CD4-positive, alpha-beta T cell treated with Interleukin-17A for 1 hour (primary cell): ENCODE results near the gene MDH2.
"Not testable (repeated sequence)": the region's sequence is repeated elsewhere in the genome, so short reads cannot be mapped to it uniquely, and the experiment has no call there.

ENCODE experiments used
- DNase-seq: peaks from one replicate; pipeline ENCODE4 v3.0.0-alpha.2; 2020

Gene MDH2

GRCh38 chr7:76073335-76073990, 25.6 kb downstream of the MDH2 start:
- DNase-seq: no peak

- no peak for DNase-seq
Measured at GRCh38 chr7:76074306-76074971, 26.5 kb downstream of the MDH2 start.

- DNase-seq: no peak
Measured at GRCh38 chr7:76074972-76075370, 27.1 kb downstream of the MDH2 start.

- DNase-seq: no peak
Measured at GRCh38 chr7:76076995-76077394, 29.1 kb downstream of the MDH2 start.

- DNase-seq: no peak
Measured at GRCh38 chr7:76077435-76077834, 29.5 kb downstream of the MDH2 start.

GRCh38 chr7:76080204-76080603, 32.3 kb downstream of the MDH2 start:
- DNase-seq: no peak

- not testable (repeated sequence) for DNase-seq
Measured at GRCh38 chr7:76084115-76084514, 36.2 kb downstream of the MDH2 start.

GRCh38 chr7:76086070-76086469, 38.2 kb downstream of the MDH2 start:
- no peak for DNase-seq

GRCh38 chr7:76087362-76087791, 39.5 kb downstream of the MDH2 start:
- not testable (repeated sequence) for DNase-seq

GRCh38 chr7:76089865-76090475, 42.1 kb downstream of the MDH2 start:
- no peak for DNase-seq

- DNase-seq: no peak
Measured at GRCh38 chr7:76091506-76091905, 43.6 kb downstream of the MDH2 start.

GRCh38 chr7:76093531-76093930, 45.6 kb downstream of the MDH2 start:
- not testable (repeated sequence) for DNase-seq

- not testable (repeated sequence) for DNase-seq
Measured at GRCh38 chr7:76094326-76094725, 46.4 kb downstream of the MDH2 start.

GRCh38 chr7:76095908-76096307, 48.0 kb downstream of the MDH2 start:
- DNase-seq: no peak

GRCh38 chr7:76101693-76102437, 54.0 kb downstream of the MDH2 start:
- DNase-seq: not testable (repeated sequence)

- not testable (repeated sequence) for DNase-seq
Measured at GRCh38 chr7:76103788-76104187, 55.9 kb downstream of the MDH2 start.

GRCh38 chr7:76106130-76106529, 58.2 kb downstream of the MDH2 start:
- DNase-seq: not testable (repeated sequence)

- DNase-seq: no peak
Measured at GRCh38 chr7:76106893-76107292, 59.0 kb downstream of the MDH2 start.

- no peak for DNase-seq
Measured at GRCh38 chr7:76108540-76109233, 60.8 kb downstream of the MDH2 start.

- not testable (repeated sequence) for DNase-seq
Measured at GRCh38 chr7:76113042-76113630, 65.2 kb downstream of the MDH2 start.

- not testable (repeated sequence) for DNase-seq
Measured at GRCh38 chr7:76114742-76115141, 66.8 kb downstream of the MDH2 start.
